ENCODE data around the gene HCK.

DNA sequence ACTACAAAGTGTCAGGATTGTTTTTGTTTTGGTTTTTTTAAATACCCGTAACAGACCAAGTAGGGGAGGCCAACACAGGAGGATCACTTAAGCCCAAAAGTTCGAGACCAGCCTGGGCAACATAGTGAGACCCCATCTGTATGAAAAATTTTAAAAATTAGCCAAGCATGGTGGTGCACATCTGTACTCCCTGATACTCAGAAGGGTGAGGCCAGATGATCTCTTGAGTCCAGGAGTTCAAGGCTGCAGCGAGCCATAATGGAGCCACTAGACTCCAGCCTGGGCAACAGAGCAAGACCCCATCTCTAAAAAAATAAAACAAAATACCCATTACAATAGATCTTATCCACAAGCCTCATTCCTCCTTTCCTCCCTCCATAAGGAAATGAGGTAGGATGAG is 28.7 kb downstream of the HCK start:
- TF ChIP-seq, protein P1, sequence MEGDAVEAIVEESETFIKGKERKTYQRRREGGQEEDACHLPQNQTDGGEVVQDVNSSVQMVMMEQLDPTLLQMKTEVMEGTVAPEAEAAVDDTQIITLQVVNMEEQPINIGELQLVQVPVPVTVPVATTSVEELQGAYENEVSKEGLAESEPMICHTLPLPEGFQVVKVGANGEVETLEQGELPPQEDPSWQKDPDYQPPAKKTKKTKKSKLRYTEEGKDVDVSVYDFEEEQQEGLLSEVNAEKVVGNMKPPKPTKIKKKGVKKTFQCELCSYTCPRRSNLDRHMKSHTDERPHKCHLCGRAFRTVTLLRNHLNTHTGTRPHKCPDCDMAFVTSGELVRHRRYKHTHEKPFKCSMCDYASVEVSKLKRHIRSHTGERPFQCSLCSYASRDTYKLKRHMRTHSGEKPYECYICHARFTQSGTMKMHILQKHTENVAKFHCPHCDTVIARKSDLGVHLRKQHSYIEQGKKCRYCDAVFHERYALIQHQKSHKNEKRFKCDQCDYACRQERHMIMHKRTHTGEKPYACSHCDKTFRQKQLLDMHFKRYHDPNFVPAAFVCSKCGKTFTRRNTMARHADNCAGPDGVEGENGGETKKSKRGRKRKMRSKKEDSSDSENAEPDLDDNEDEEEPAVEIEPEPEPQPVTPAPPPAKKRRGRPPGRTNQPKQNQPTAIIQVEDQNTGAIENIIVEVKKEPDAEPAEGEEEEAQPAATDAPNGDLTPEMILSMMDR (IDR thresholded peaks at IDR 0.05; ENCODE audit: low read length): no peak
- no peak for TF ChIP-seq EZH2 (optimal IDR thresholded peaks at IDR 0.05; ENCODE audit: low read depth, low read length)
